IMR-90 (cell line): ENCODE measurements around the gene GCGR. TPM values are rescaled to one million over a fixed set of nuclear protein-coding genes. Genes with fewer than 3 reads are reported as not detected.

ENCODE experiments used
- ATAC-seq: fragments of 200-7000 bp; cut with Tn5 transposase; 2 replicates; pipeline ENCODE4 v1.9.1; 2020; ENCODE audit warnings: low read depth, mild to moderate bottlenecking, moderate library complexity
- BruUV-seq: library from RNA; stranded (reverse); fragments of 400-500 nt; replicated peaks from 2 replicates; lab custom pipeline; 2021; lab: Mats Ljungman, UMichigan
- CTCF ChIA-PET: fragments of 300-600 bp; formaldehyde crosslinking; extraction: SDS; loops from one replicate; lab custom pipeline; 2021; ENCODE audit warnings: antibody characterized with exemption; lab: Yijun Ruan, JAX
- POLR2A ChIA-PET: fragments of 300-600 bp; sonication (Branson Sonifier 250); formaldehyde crosslinking; loops from one replicate; lab custom pipeline; 2022; ENCODE audit warnings: antibody characterized with exemption; ENCODE audit not compliant: unreplicated experiment; lab: Charles Lee
- DNase-seq: peaks from one replicate; pipeline ENCODE4 v3.0.0; 2013
- H2AFZ ChIP-seq: replicated peaks from 2 replicates; pipeline ENCODE3; 2013; ENCODE audit warnings: low read length, mild to moderate bottlenecking; ENCODE audit not compliant: poor library complexity
- H2AK5ac ChIP-seq: 2 replicates; pipeline ENCODE4 v1.6.1; 2013; ENCODE audit warnings: low read depth, low read length, inconsistent platforms
- H2AK9ac ChIP-seq: replicated peaks from 2 replicates; pipeline ENCODE3; 2013; ENCODE audit warnings: mild to moderate bottlenecking, low read depth, low read length, moderate library complexity; ENCODE audit not compliant: poor library complexity
- H2BK120ac ChIP-seq: 2 replicates; pipeline ENCODE4 v1.6.1; 2013; ENCODE audit warnings: low read depth, low read length, inconsistent platforms
- H2BK15ac ChIP-seq: 3 replicates; pipeline ENCODE4 v1.6.1; 2013; ENCODE audit warnings: low read depth, low read length, inconsistent platforms
- H2BK20ac ChIP-seq: 2 replicates; pipeline ENCODE4 v1.6.1; 2013; ENCODE audit warnings: low read depth, mild to moderate bottlenecking, inconsistent platforms, low read length, moderate library complexity
- H2BK5ac ChIP-seq: 2 replicates; pipeline ENCODE4 v1.6.1; 2013; ENCODE audit warnings: mild to moderate bottlenecking, low read depth, low read length, inconsistent platforms; ENCODE audit not compliant: poor library complexity, severe bottlenecking
- H3K14ac ChIP-seq: replicated peaks from 2 replicates; pipeline ENCODE4 v1.6.1; 2013; ENCODE audit warnings: low read depth, low read length, inconsistent platforms
- H3K18ac ChIP-seq: 2 replicates; pipeline ENCODE4 v1.6.1; 2013; ENCODE audit warnings: low read depth, low read length, control low read depth
- H3K23ac ChIP-seq: 2 replicates; pipeline ENCODE4 v1.6.1; 2013; ENCODE audit warnings: low read depth, low read length, inconsistent platforms
- H3K27ac ChIP-seq: 2 replicates; pipeline ENCODE4 v1.5.1; 2013; ENCODE audit warnings: mild to moderate bottlenecking, control low read depth, low read length; ENCODE audit not compliant: insufficient read depth
- H3K27me3 ChIP-seq: 2 replicates; pipeline ENCODE4 v1.6.1; 2013; ENCODE audit warnings: low read length; ENCODE audit not compliant: control insufficient read depth, insufficient read depth
- H3K36me3 ChIP-seq: 2 replicates; pipeline ENCODE4 v1.6.1; 2013; ENCODE audit warnings: low read length, mixed read lengths; ENCODE audit not compliant: control insufficient read depth, insufficient read depth
- H3K4ac ChIP-seq: 2 replicates; pipeline ENCODE4 v1.6.1; 2013; ENCODE audit warnings: low read depth, low read length, inconsistent platforms
- H3K4me1 ChIP-seq: 2 replicates; pipeline ENCODE4 v1.6.1; 2013; ENCODE audit warnings: low read length, mixed read lengths; ENCODE audit not compliant: control insufficient read depth, insufficient read depth
- H3K4me2 ChIP-seq: 2 replicates; pipeline ENCODE4 v1.6.1; 2013; ENCODE audit warnings: low read depth, mild to moderate bottlenecking, control low read depth, low read length, moderate library complexity
- H3K4me3 ChIP-seq: 2 replicates; pipeline ENCODE4 v1.5.1; 2013; ENCODE audit warnings: low read depth, mild to moderate bottlenecking, control low read depth, low read length, moderate library complexity; ENCODE audit not compliant: insufficient read depth
- H3K56ac ChIP-seq: 2 replicates; pipeline ENCODE4 v1.6.1; 2013; ENCODE audit warnings: low read length, inconsistent platforms; ENCODE audit not compliant: insufficient read depth; ENCODE audit errors: extremely low read depth
- H3K79me1 ChIP-seq, 2 experiments: 2 replicates each; pipeline ENCODE4 v1.6.1; 2013; ENCODE audit warnings: low read length in 2 of 2, inconsistent platforms in 1 of 2, low read depth in 1 of 2
- H3K9ac ChIP-seq: 2 replicates; pipeline ENCODE4 v1.6.1; 2013; ENCODE audit warnings: low read depth, low read length, control low read depth
- H3K9me1 ChIP-seq: 2 replicates; pipeline ENCODE4 v1.6.1; 2013; ENCODE audit warnings: low read length, inconsistent platforms; ENCODE audit not compliant: insufficient read depth
- H3K9me3 ChIP-seq: 2 replicates; pipeline ENCODE4 v1.6.1; 2013; ENCODE audit warnings: low read length; ENCODE audit not compliant: control insufficient read depth, insufficient read depth
- H4K20me1 ChIP-seq: 2 replicates; pipeline ENCODE4 v1.6.1; 2013; ENCODE audit warnings: low read length, inconsistent platforms; ENCODE audit not compliant: insufficient read depth
- H4K5ac ChIP-seq: 2 replicates; pipeline ENCODE4 v1.6.1; 2013; ENCODE audit warnings: mild to moderate bottlenecking, low read depth, low read length, control low read depth
- H4K8ac ChIP-seq, 2 experiments: 2 replicates each; pipeline ENCODE4 v1.6.1; 2013; ENCODE audit warnings: low read depth in 2 of 2, low read length in 2 of 2, control low read depth in 1 of 2, inconsistent platforms in 1 of 2
- H4K91ac ChIP-seq: 2 replicates; pipeline ENCODE4 v1.6.1; 2013; ENCODE audit warnings: low read depth, low read length, inconsistent platforms; ENCODE audit not compliant: insufficient read depth
- BHLHE40 ChIP-seq: fragments of 150-350 bp; IDR thresholded peaks from 2 replicates; pipeline ENCODE4 v1.6.1; 2016; ENCODE audit warnings: mild to moderate bottlenecking, low read depth, low read length
- CHD1 ChIP-seq: IDR thresholded peaks from 2 replicates; pipeline ENCODE4 v1.6.1; 2012; ENCODE audit warnings: low read depth, low read length, improper control_type of control experiment
- MXI1 ChIP-seq: IDR thresholded peaks from 2 replicates; pipeline ENCODE4 v1.6.1; 2012; ENCODE audit warnings: low read depth, mild to moderate bottlenecking, low read length, moderate library complexity, borderline replicate concordance
- NFE2L2 ChIP-seq: fragments of 150-350 bp; IDR thresholded peaks from 2 replicates; pipeline ENCODE4 v1.6.1; 2016; ENCODE audit warnings: low read depth, mild to moderate bottlenecking, low read length
- RAD21 ChIP-seq: IDR thresholded peaks from 2 replicates; pipeline ENCODE4 v1.6.1; 2012; ENCODE audit warnings: low read length, improper control_type of control experiment
- RCOR1 ChIP-seq: IDR thresholded peaks from 2 replicates; pipeline ENCODE4 v1.6.1; 2012; ENCODE audit warnings: mild to moderate bottlenecking, low read length, improper control_type of control experiment; ENCODE audit not compliant: insufficient replicate concordance
- SMC3 ChIP-seq: fragments of 150-350 bp; IDR thresholded peaks from 2 replicates; pipeline ENCODE4 v1.6.1; 2016; ENCODE audit warnings: low read depth, mild to moderate bottlenecking, antibody characterized with exemption, low read length, moderate library complexity
- whole genome bisulfite sequencing, 2 experiments: methylation state at CpG; one replicate each; pipeline versions ENCODE4 v1.1.5 to v1.1.7; 2013; ENCODE audit warnings: missing lambda C conversion rate in 2 of 2; ENCODE audit not compliant: insufficient read length in 1 of 2; ENCODE audit errors: extremely low coverage in 2 of 2; 5-methylcytosine and 5-hydroxymethylcytosine counted together
- dilution Hi-C: fragments of 300-500 bp; cut with HindIII; formaldehyde crosslinking; loops from one replicate; pipeline ENCODE4 v1.14.3; 2018; ENCODE audit warnings: low sequenced_read_pairs; ENCODE audit not compliant: unreplicated experiment
- in situ Hi-C: fragments of 300-500 bp; cut with MboI; formaldehyde crosslinking; loops from 3 replicates; pipeline ENCODE4 v1.14.3; 2019; ENCODE audit warnings: low sequenced_read_pairs, inconsistent platforms, mixed read lengths
- intact Hi-C: fragments of 100-400 bp; cut with micrococcal nuclease; formaldehyde crosslinking; loops from 2 replicates; pipeline ENCODE4 v1.10.0; 2022
- polyA plus RNA-seq, 3 experiments: library from polyadenylated mRNA; depleted of rRNA; stranded (reverse); fragments of >200 nt; gene quantifications; 2 replicates each; pipeline ENCODE4 v1.2.3, GENCODE V29; 2012; ENCODE audit warnings: low replicate concordance in 1 of 3
- total RNA-seq: library from RNA; depleted of rRNA; stranded (reverse); fragments of >200 nt; gene quantifications from 2 replicates; pipeline ENCODE4 v1.2.3, GENCODE V29; 2012
- TF ChIP-seq, protein P1 (sequence below): fragments of 150-350 bp; IDR thresholded peaks from 2 replicates; pipeline ENCODE4 v1.6.1; 2016; ENCODE audit warnings: low read depth, mild to moderate bottlenecking, low read length, moderate library complexity, borderline replicate concordance
- TF ChIP-seq, protein P2 (sequence below): fragments of 150-350 bp; IDR thresholded peaks from 2 replicates; pipeline ENCODE4 v1.6.1; 2017; ENCODE audit warnings: mild to moderate bottlenecking, antibody characterized with exemption, low read length, low read depth

Gene GCGR
- total and polyA plus RNA-seq, 2 of the 4 experiments (the other 2 are of a cell fraction), result not detected

DNA sequence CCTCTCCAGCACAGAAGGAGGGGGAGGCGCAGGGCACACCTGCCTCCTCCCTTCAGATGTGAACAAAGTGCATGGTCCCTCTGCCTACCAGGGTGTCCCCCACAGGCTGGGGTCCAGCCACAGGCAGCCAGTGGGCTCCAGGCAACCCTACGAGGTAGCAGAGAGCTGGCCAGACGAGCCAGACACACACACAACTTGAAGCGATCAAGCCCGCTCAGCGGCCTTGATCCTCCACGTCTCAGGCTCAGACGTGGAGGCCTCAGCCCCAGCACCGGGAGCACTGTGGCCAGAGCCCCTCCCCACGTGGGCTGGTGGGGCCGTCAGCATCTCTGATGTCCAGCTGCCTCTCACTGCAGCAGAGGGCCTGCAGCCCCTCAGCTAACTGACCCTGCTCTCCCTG, 20.6 kb downstream of the GCGR start:
- Histone ChIP-seq H3K27ac (no peak overlapping the region), H3K9ac (no peak overlapping the region), H3K36me3 (peaks cover 14% of the 10 kb centered on the region), H3K18ac (no peak overlapping the region), H4K8ac (no peak overlapping the region), H3K4ac (no peak overlapping the region), H3K14ac (no peak overlapping the region), H3K4me2 (no peak overlapping the region), H2BK5ac (no peak overlapping the region), H4K20me1 (peaks cover 44% of the 10 kb centered on the region), H2AK5ac (no peak overlapping the region), H3K4me1 (no peaks in the 10 kb centered on the region), H3K27me3 (no peaks in the 10 kb centered on the region), H2AFZ (no peak overlapping the region), H3K9me3 (no peaks in the 10 kb centered on the region), H2BK120ac (no peak overlapping the region), H3K9me1 (peaks cover 4% of the 10 kb centered on the region; the same call in 1 of the 2 replicates), H3K4me3 (no peak overlapping the region), H2BK20ac (no peak overlapping the region), H3K79me1 (peaks cover 10 to 40% of the 10 kb centered on the region in 2 experiments; a peak in 3 of 4 replicates), H4K91ac (no peak overlapping the region), H3K23ac (no peak overlapping the region), H2BK15ac (no peak overlapping the region), H4K5ac (no peak overlapping the region), H2AK9ac (no peak overlapping the region), H3K56ac (no peak overlapping the region)
- CTCF ChIA-PET, result no interaction called here
- POLR2A ChIA-PET, result interaction anchor here (0.5 kb wide), 1 partner anchor 69 kb away, joined by 3 read pairs; no protein-coding TSS in a partner anchor
- TF ChIP-seq NFE2L2, result no peak
- no peak for TF ChIP-seq RCOR1
- TF ChIP-seq CHD1, result no peak
- TF ChIP-seq, protein P1, sequence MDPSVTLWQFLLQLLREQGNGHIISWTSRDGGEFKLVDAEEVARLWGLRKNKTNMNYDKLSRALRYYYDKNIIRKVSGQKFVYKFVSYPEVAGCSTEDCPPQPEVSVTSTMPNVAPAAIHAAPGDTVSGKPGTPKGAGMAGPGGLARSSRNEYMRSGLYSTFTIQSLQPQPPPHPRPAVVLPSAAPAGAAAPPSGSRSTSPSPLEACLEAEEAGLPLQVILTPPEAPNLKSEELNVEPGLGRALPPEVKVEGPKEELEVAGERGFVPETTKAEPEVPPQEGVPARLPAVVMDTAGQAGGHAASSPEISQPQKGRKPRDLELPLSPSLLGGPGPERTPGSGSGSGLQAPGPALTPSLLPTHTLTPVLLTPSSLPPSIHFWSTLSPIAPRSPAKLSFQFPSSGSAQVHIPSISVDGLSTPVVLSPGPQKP, result no peak
- TF ChIP-seq SMC3, result no peak
- no peak for TF ChIP-seq MXI1
- TF ChIP-seq BHLHE40, result no peak
- no peak for TF ChIP-seq RAD21
- TF ChIP-seq, protein P2, sequence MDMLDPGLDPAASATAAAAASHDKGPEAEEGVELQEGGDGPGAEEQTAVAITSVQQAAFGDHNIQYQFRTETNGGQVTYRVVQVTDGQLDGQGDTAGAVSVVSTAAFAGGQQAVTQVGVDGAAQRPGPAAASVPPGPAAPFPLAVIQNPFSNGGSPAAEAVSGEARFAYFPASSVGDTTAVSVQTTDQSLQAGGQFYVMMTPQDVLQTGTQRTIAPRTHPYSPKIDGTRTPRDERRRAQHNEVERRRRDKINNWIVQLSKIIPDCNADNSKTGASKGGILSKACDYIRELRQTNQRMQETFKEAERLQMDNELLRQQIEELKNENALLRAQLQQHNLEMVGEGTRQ, result no peak
- dilution Hi-C loops, result no loop called here
- BruUV-seq, result no TSS peak
- 90% methylated on average over 8 of the region's 11 CpGs; no CpG with 5 or more reads in 1 of the 2 experiments for WGBS, 2 experiments
- in situ Hi-C loops, result no loop called here
- ATAC-seq (no peak), DNase-seq (no peak)
- intact Hi-C loops, result no loop called here
